ENCODE data around the gene OR2C1. TPM values are rescaled to one million over a fixed set of nuclear protein-coding genes. Genes with fewer than 3 reads are reported as not detected.

The OR2C1 gene
- polyA plus RNA-seq, 2 of the 4 experiments (the other 2 are of a cell fraction) = not detected

DNA sequence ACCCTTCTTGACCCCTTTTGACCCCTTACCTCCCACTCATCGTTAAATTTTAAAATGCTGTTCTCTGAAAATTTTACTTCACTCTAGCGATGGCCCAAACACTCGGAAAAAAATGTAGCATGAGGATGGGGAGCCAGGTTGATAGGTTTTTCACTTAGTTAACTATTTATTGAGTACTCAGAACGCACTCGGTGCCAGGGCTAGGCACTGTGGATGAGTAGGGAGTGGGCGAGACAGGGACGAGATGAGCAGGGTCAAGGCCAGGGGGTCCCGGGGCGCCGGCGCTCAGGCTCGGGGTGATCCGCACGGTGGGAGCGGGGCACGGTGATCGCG lies 44.7 kb downstream of the OR2C1 start:
- under 1% methylated on average over 18 of the region's 18 CpGs for WGBS (ENCODE audit: missing lambda C conversion rate)
- TF ChIP-seq EHMT2 (IDR thresholded peaks at IDR 0.05; ENCODE audit: low read depth) (no peak), HDAC2 (IDR thresholded peaks at IDR 0.05) (no peak), TP53 (CRISPR knock-in tag; IDR thresholded peaks at IDR 0.05) (0 out of 2 replicates have a peak, but pooled peaks have one; percentile 42)
- DNase-seq (ENCODE audit: low read depth in 1 of 2, low spot score in 1 of 2) = no peak
- H3K4me3 ChIP-seq = peak overlapping the region; percentile 75
- no peaks in the 10 kb centered on the region for H3K4me1 ChIP-seq
- ATAC-seq = no peak; a peak in 1 of 6 replicates
- POLR2A ChIA-PET = interaction anchor here (1.0 to 2.7 kb wide), 7 partner anchors 10 to 118 kb away, joined by 3 to 16 read pairs (median 9); partner anchors contain the start of genes NAA60, ZNF263 and ZNF597
- H3K4me2 ChIP-seq = peak overlapping the region; percentile 86
- CTCF ChIA-PET = interaction anchor here (0.8 to 2.1 kb wide), 2 partner anchors 17 to 40 kb away, joined by 3 to 10 read pairs; no protein-coding TSS in a partner anchor
- H3K27ac ChIP-seq = peak overlapping the region; percentile 85 to 94
- no peak for FAIRE-seq
- peaks cover 67% of the 10 kb centered on the region for H3K9me3 ChIP-seq

GRCh38 chr16:3400779-3401688 lies 45.3 kb downstream of the OR2C1 start, which contains the start of the genes ZNF174 and ZSCAN32:
Gene ZNF174 (plus strand): TSS chr16:3401215. CDS start chr16:3402005, 790 bp downstream.
Gene ZSCAN32 (minus strand): TSS chr16:3401004. CDS start chr16:3397557, 3,447 bp downstream.
- Histone ChIP-seq H3K4me2 (peak within 1 kb of the TSS; percentile 87), H3K9me3 (peaks cover 67% of the 10 kb centered on the region), H3K4me3 (peak within 1 kb of the TSS; percentile 75), H3K4me1 (no peaks in the 10 kb centered on the region), H3K27ac (peak within 1 kb of the TSS; percentile 85 to 94)
- 3% methylated on average over 53 of the region's 95 CpGs for WGBS (ENCODE audit: missing lambda C conversion rate)
- CTCF ChIA-PET = interaction anchor here (0.6 to 2.1 kb wide), 6 partner anchors 11 to 145 kb away, joined by 3 to 10 read pairs (median 3); no protein-coding TSS in a partner anchor
- DNase-seq (ENCODE audit: low read depth in 1 of 2, low spot score in 1 of 2) = peak; percentile 99 to 100
- FAIRE-seq = no peak
- POLR2A ChIA-PET = interaction anchor here (0.6 to 2.7 kb wide), 11 partner anchors 9 to 316 kb away, joined by 3 to 16 read pairs (median 4); partner anchors contain the start of genes NAA60, TRAP1, ZNF263 and ZNF597
- ATAC-seq = peak; percentile 99
- TF ChIP-seq SMC3 (IDR thresholded peaks at IDR 0.05) = 0 out of 3 replicates have a peak, but pooled peaks have one; percentile 12
- TF ChIP-seq CBX2 (IDR thresholded peaks at IDR 0.05; ENCODE audit: borderline replicate concordance, low read depth) = no peak
- TF ChIP-seq HEYL (CRISPR knock-in tag; IDR thresholded peaks at IDR 0.05) = no peak
- peak; percentile 84 for TF ChIP-seq PHF8 (IDR thresholded peaks at IDR 0.05; ENCODE audit: borderline replicate concordance, low read depth)
- TF ChIP-seq, protein P1, sequence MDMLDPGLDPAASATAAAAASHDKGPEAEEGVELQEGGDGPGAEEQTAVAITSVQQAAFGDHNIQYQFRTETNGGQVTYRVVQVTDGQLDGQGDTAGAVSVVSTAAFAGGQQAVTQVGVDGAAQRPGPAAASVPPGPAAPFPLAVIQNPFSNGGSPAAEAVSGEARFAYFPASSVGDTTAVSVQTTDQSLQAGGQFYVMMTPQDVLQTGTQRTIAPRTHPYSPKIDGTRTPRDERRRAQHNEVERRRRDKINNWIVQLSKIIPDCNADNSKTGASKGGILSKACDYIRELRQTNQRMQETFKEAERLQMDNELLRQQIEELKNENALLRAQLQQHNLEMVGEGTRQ (IDR thresholded peaks at IDR 0.05) = no peak
- TF ChIP-seq JUN (IDR thresholded peaks at IDR 0.05) = peak; percentile 70 to 87; a peak in 4 of 5 replicates
- no peak for TF ChIP-seq TFCP2L1 (CRISPR knock-in tag; IDR thresholded peaks at IDR 0.05)
- no peak for TF ChIP-seq CHD4 (IDR thresholded peaks at IDR 0.05; ENCODE audit: borderline replicate concordance)
- TF ChIP-seq EHMT2 (IDR thresholded peaks at IDR 0.05; ENCODE audit: low read depth) = no peak
- no peak for TF ChIP-seq GATA3 (IDR thresholded peaks at IDR 0.05; ENCODE audit: borderline replicate concordance)
- TF ChIP-seq POLR2A (IDR thresholded peaks at IDR 0.05; ENCODE audit: low read length) = peak; percentile 79
- TF ChIP-seq MAFK (IDR thresholded peaks at IDR 0.05; ENCODE audit: partially characterized antibody) = no peak
- TF ChIP-seq, protein P2, sequence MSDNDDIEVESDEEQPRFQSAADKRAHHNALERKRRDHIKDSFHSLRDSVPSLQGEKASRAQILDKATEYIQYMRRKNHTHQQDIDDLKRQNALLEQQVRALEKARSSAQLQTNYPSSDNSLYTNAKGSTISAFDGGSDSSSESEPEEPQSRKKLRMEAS (IDR thresholded peaks at IDR 0.05) = peak; percentile 68; the same call in 1 of the 2 replicates
- TF ChIP-seq MYC (IDR thresholded peaks at IDR 0.05; ENCODE audit: borderline replicate concordance, low read length) = 0 out of 2 replicates have a peak, but pooled peaks have one; percentile 19
- TF ChIP-seq, protein P3, sequence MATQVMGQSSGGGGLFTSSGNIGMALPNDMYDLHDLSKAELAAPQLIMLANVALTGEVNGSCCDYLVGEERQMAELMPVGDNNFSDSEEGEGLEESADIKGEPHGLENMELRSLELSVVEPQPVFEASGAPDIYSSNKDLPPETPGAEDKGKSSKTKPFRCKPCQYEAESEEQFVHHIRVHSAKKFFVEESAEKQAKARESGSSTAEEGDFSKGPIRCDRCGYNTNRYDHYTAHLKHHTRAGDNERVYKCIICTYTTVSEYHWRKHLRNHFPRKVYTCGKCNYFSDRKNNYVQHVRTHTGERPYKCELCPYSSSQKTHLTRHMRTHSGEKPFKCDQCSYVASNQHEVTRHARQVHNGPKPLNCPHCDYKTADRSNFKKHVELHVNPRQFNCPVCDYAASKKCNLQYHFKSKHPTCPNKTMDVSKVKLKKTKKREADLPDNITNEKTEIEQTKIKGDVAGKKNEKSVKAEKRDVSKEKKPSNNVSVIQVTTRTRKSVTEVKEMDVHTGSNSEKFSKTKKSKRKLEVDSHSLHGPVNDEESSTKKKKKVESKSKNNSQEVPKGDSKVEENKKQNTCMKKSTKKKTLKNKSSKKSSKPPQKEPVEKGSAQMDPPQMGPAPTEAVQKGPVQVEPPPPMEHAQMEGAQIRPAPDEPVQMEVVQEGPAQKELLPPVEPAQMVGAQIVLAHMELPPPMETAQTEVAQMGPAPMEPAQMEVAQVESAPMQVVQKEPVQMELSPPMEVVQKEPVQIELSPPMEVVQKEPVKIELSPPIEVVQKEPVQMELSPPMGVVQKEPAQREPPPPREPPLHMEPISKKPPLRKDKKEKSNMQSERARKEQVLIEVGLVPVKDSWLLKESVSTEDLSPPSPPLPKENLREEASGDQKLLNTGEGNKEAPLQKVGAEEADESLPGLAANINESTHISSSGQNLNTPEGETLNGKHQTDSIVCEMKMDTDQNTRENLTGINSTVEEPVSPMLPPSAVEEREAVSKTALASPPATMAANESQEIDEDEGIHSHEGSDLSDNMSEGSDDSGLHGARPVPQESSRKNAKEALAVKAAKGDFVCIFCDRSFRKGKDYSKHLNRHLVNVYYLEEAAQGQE (IDR thresholded peaks at IDR 0.05) = no peak
- TF ChIP-seq BHLHE40 (IDR thresholded peaks at IDR 0.05; ENCODE audit: low read depth, low read length) = no peak; the same call in 1 of the 2 replicates
- no peak for TF ChIP-seq KDM1A (IDR thresholded peaks at IDR 0.05; ENCODE audit: low read depth)
- no peak for TF ChIP-seq EHF (CRISPR knock-in tag; IDR thresholded peaks at IDR 0.05)
- no peak for TF ChIP-seq FOSL2 (IDR thresholded peaks at IDR 0.05)
- peak; percentile 16; the same call in 1 of the 2 replicates for TF ChIP-seq FOSL2 (CRISPR knock-in tag; IDR thresholded peaks at IDR 0.05)
- TF ChIP-seq BCL3 (IDR thresholded peaks at IDR 0.05) = peak; percentile 74; the same call in 2 of the 3 replicates
- 0 out of 2 replicates have a peak, but pooled peaks have one; percentile 22 for TF ChIP-seq MAZ (IDR thresholded peaks at IDR 0.05; ENCODE audit: borderline replicate concordance, low read depth, low read length)
- no peak for TF ChIP-seq HOXA7 (CRISPR knock-in tag; IDR thresholded peaks at IDR 0.05)
- no peak for TF ChIP-seq CBX8 (IDR thresholded peaks at IDR 0.05)
- no peak for TF ChIP-seq FOSB (CRISPR knock-in tag; IDR thresholded peaks at IDR 0.05)
- TF ChIP-seq PBX3 (IDR thresholded peaks at IDR 0.05) = peak; percentile 96
- no peak for TF ChIP-seq ZSCAN20 (CRISPR knock-in tag; IDR thresholded peaks at IDR 0.05)
- no peak for TF ChIP-seq CHD2 (IDR thresholded peaks at IDR 0.05; ENCODE audit: low read length, partially characterized antibody)
- no peak for TF ChIP-seq HDAC2 (IDR thresholded peaks at IDR 0.05)
- no peak for TF ChIP-seq ZC3H11A (IDR thresholded peaks at IDR 0.05)

Measured in A549 (cell line).